Retinal pigment epithelial cell (primary cell): Measurements from ENCODE around the gene RAD50.

ENCODE experiments used
- DNase-seq: peaks from one replicate; pipeline ENCODE4 v3.0.0-alpha.2; 2010; ENCODE audit warnings: low read depth
- H3K4me3 ChIP-seq: 2 replicates; pipeline ENCODE4 v1.5.1; 2011; ENCODE audit warnings: mild to moderate bottlenecking, low read length, control low read depth, moderate library complexity
- TF ChIP-seq, protein P1 (sequence below): conservative IDR thresholded peaks from 2 replicates; pipeline ENCODE4 v1.5.1; 2011; ENCODE audit warnings: low read depth, low read length, control low read depth, inconsistent platforms

The RAD50 gene

DNA sequence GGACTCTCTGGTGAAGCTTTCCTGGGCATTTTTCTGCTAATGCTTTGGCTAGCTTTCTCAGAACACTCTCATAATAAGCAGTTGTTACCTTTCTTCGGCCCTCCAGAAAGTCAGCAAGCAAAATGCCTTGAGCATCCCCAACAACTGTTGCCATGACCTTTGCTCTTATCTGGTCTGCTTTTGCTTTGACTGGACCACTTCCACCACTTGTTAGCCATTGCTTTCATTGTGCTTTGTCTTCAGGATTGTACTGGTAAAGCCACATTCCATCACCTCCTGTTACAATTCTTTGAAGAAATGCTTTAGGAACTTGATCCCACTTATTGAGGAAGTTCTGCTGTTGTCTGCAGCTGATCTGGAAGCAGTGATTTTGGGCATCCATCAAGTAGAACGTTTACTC lies 35.7 kb downstream of the RAD50 start:
- DNase-seq = no peak
- no peak overlapping the region for H3K4me3 ChIP-seq
- TF ChIP-seq, protein P1, sequence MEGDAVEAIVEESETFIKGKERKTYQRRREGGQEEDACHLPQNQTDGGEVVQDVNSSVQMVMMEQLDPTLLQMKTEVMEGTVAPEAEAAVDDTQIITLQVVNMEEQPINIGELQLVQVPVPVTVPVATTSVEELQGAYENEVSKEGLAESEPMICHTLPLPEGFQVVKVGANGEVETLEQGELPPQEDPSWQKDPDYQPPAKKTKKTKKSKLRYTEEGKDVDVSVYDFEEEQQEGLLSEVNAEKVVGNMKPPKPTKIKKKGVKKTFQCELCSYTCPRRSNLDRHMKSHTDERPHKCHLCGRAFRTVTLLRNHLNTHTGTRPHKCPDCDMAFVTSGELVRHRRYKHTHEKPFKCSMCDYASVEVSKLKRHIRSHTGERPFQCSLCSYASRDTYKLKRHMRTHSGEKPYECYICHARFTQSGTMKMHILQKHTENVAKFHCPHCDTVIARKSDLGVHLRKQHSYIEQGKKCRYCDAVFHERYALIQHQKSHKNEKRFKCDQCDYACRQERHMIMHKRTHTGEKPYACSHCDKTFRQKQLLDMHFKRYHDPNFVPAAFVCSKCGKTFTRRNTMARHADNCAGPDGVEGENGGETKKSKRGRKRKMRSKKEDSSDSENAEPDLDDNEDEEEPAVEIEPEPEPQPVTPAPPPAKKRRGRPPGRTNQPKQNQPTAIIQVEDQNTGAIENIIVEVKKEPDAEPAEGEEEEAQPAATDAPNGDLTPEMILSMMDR = no peak

DNA sequence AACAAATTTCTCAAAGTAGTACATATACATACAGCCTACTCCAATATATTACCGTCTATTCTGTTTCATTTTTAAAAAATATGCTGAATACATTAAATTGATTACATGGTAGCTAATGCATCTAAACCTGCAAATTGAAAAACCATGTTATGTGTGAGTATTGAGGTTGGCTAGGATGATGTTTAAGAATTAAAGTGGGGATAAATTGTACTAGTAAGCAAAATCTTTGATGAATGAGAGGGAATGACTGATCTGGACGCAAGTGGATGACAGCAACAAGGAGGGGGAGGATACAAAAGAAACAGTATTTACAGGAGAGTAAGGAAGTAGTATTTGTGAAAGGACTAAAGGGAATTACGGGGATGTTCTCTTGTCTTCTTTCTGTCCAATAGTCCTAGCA lies 37.4 kb downstream of the RAD50 start:
- no peak for DNase-seq
- TF ChIP-seq, protein P1 = no peak
- no peak overlapping the region for H3K4me3 ChIP-seq

DNA sequence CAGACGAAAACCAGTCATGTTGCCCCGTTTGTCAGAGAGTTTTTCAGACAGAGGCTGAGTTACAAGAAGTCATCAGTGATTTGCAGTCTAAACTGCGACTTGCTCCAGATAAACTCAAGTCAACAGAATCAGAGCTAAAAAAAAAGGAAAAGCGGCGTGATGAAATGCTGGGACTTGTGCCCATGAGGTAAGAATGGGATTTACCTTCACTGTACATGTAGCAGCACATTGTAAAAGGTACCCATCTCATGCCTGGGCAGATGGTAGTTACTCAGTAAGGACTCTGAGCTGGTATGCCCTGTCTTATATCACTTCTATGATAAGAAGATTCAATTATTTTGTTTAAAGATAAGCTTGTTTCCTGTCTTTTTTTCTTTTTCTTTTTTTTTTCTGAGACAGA lies 38.8 kb downstream of the RAD50 start:
- DNase-seq = no peak
- TF ChIP-seq, protein P1 = no peak

DNA sequence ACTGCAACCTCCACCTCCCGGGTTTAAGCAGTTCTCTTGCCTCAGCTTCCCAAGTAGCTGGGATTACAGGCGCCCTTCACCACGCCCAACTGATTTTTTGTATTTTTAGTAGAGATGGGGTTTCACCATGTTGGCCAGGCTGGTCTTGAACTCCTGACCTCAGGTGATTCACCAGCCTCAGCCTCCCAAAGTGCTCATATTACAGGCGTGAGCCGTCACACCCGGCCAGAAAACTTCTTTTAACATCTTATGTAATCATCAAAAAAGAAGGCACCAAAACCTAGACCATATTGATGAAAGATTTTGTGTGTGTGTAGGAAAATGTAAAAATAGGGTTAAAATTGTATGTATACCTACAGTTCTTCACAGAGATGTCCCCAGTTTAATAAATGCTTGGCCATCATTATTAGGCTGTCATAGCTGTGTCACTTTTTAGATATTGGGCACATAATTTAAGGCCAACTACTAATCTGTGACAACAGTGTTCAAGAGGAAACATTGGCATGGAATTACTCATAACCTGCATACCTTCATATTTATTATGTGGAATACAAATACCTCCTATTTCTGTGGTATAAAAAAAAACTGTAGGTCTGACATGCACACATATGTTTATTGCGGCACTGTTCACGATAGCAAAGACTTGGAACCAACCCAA lies 44.4 kb downstream of the RAD50 start:
- DNase-seq = no peak
- TF ChIP-seq, protein P1 = no peak

More for the DNA sequence above, 38.8 kb downstream of the RAD50 start:
- no peak overlapping the region for H3K4me3 ChIP-seq

DNA sequence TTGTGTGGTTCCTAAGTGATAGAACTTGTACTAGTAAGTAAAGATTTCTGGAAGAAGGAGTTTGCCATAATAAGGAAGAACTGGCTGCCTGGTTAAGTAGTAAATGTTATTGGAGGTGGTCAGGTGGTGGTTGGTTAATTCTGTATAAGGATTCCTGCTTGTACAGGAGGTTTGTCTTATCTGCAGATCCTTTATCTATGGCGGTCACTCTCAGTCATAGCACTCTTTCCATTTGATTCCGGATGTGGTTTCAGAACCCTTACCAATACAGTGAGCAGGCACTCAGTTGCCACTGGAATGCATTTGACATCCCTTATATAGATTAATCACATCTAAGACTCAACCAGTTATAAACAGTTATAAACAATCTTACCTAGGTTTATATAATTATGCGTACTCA lies 50.3 kb downstream of the RAD50 start:
- TF ChIP-seq, protein P1 = no peak
- H3K4me3 ChIP-seq = no peak overlapping the region
- no peak for DNase-seq

More for the DNA sequence above, 44.4 kb downstream of the RAD50 start:
- H3K4me3 ChIP-seq = no peak overlapping the region

DNA sequence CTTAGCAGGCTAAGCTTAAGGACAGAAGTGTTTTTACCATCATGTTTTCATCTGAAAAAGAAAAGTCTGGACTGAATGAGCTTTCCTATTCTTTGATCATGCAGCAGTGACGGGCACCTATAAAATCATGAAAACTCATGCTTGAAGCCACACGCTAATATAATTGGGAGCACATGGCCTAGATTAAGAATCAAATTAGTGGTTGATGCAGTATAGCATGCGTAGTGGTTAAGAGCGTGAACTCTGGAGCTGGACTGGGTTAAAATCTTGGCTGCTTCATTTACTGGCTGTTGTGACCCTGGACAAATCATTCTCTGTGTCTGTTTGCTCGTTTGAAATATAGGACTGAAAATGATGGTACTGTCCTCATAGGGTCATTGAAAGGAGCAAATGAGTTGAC lies 51.3 kb downstream of the RAD50 start:
- H3K4me3 ChIP-seq = no peak overlapping the region
- TF ChIP-seq, protein P1 = no peak
- DNase-seq = no peak

DNA sequence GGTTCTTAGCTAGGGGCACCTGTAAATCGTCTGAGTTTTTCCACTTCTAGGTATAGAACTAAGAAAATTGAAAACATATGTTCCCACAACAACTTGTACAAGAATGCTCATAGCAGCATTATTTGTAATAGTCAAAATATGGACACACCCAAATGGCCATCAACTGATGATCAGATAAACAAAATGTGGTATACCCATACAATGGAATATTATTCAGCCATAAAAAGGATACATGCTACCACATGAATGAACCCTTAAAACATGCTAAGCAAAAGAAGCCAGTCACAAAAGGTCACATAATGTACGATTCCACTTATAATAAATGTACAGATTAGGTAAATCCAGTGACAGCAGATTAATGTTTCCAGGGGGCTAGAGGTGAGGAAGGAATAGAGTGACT lies 55.2 kb downstream of the RAD50 start:
- no peak for DNase-seq
- no peak overlapping the region for H3K4me3 ChIP-seq
- TF ChIP-seq, protein P1 = no peak
